Gastrocnemius medialis (tissue), 4 donors: ENCODE results near the gene CRB2. TPM values are rescaled to one million over a fixed set of nuclear protein-coding genes. Genes with fewer than 3 reads are reported as not detected.

Experiments
- ATAC-seq, 2 donors: fragments of 150-250 bp; one replicate each; pipeline ENCODE4 v1.9.1; 2016
- DNase-seq, 2 donors: peaks; one replicate each; pipeline ENCODE4 v3.0.0-alpha.2; 2019
- H3K27ac ChIP-seq, 4 donors: fragments of 200-600 bp; sonication (generic); 1 replicate in 1 of 4; 2 replicates in 3 of 4; pipeline ENCODE4 v1.5.1; 2016 to 2018; ENCODE audit warnings: mild to moderate bottlenecking in 2 of 4, moderate library complexity in 1 of 4
- H3K27me3 ChIP-seq, 3 donors: fragments of 200-600 bp; sonication (generic) in 2 of 3; 1 replicate in 1 of 3; 2 replicates in 2 of 3; pipeline versions ENCODE4 v1.5.1 to v1.6.0; 2016 to 2019; ENCODE audit warnings: mild to moderate bottlenecking in 1 of 3, moderate library complexity in 1 of 3
- H3K36me3 ChIP-seq, 2 donors: fragments of 200-600 bp; sonication (generic) in 1 of 2; one replicate each; pipeline ENCODE4 v1.5.1; 2017 to 2018
- H3K4me1 ChIP-seq, 2 donors: fragments of 200-600 bp; sonication (generic) in 1 of 2; one replicate each; pipeline ENCODE4 v1.5.1; 2016 to 2017; ENCODE audit warnings: mild to moderate bottlenecking in 2 of 2
- H3K4me3 ChIP-seq, 4 donors: fragments of 200-600 bp; sonication (generic) in 3 of 4; 1 replicate in 1 of 4; 2 replicates in 3 of 4; pipeline ENCODE4 v1.5.1; 2016 to 2019; ENCODE audit warnings: mild to moderate bottlenecking in 2 of 4
- H3K9me3 ChIP-seq, 3 donors: fragments of 200-600 bp; sonication (generic) in 2 of 3; 1 replicate in 1 of 3; 2 replicates in 2 of 3; pipeline ENCODE4 v1.5.1; 2016 to 2019
- POLR2A ChIP-seq, 2 donors: fragments of 450-650 bp; IDR thresholded peaks; one replicate each; pipeline ENCODE4 v1.6.1; 2017; ENCODE audit warnings: antibody characterized with exemption in 2 of 2, mild to moderate bottlenecking in 2 of 2, moderate library complexity in 2 of 2
- in situ Hi-C, 4 donors: fragments of 200-750 bp; cut with MboI; loops; one replicate each; pipeline versions ENCODE4 v1.15.0 to v1.8.0; 2017; ENCODE audit warnings: low sequenced_read_pairs in 4 of 4
- intact Hi-C: fragments of 100-400 bp; cut with DNase I; formaldehyde crosslinking; loops from one replicate; pipeline ENCODE4 v1.15.1; 2023; ENCODE audit warnings: low total_unique reads
- total RNA-seq, 4 donors: library from RNA; depleted of rRNA; stranded (reverse); fragments of >200 nt; gene quantifications; one replicate each; pipeline versions ENCODE4 v1.1.0 to v1.2.3, GENCODE V29; 2016
- TF ChIP-seq, protein P1 (sequence below), 5 experiments: fragments of 450-650 bp in 3 of 5; fragments of 200-600 bp in 2 of 5; sonication (generic) in 2 of 5; IDR thresholded peaks in 4 of 5; conservative IDR thresholded peaks in 1 of 5; 1 replicate in 4 of 5; 2 replicates in 1 of 5; pipeline ENCODE4 v1.5.1; 2016 to 2019; ENCODE audit warnings: antibody characterized with exemption in 5 of 5, mild to moderate bottlenecking in 3 of 5, moderate library complexity in 3 of 5

CRB2 gene
- total RNA-seq, 4 donors from 2014 or later, result not detected

GRCh38 chr9:123321616-123322272, 34.3 kb upstream of the CRB2 start:
- in situ Hi-C loops, result no loop called here
- no peak overlapping the region for H3K27ac ChIP-seq
- ATAC-seq, result no peak

DNA sequence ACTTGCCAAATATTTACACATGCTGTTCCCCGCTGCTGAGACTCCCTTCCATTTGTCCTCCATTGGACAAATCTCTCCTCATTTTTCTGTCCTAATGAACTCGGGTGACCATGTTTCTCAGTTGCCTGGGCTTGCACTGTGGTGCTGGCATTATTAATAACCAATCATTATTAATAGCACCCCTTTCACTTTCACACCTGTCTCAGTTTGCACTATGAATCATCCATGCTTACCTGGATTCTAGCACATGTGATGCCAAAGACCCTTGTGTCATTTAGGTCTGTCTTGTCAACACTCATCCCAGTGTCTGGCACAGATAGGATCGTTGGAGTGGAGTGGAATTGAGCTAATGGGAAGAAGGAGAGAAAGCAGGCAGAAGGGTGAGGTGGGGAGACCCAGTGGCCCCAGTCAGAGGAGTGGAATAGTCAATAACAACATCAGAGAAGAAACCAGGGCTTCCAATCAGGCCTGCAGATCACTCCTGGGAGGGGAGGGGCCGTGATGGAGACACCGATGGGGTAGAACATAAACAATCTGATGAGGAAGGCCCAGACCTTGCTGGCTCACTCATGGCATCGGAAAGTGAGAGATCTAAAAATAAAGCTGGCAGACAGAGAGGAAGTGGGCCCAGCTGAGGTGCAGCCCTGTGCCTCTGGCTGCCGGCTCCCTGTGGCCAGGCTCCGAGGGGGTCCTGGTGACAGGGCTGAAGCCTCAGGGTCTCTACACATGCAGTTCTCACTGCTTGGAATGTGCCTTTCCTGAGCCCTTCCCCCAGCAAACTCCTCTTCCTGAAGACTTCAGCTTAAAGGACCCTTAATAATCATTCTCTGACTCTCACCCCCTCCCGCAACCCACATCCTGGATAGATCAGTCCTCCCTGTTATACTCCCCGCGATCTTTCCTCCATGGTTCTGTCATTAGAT, 33.5 kb upstream of the CRB2 start:
- DNase-seq, result no peak
- Histone ChIP-seq H3K4me3 (no peak overlapping the region), H3K4me1 (peaks cover 8 to 13% of the 10 kb centered on the region in 2 donors), H3K27ac (peak overlapping the region in 1 of 4 donors; percentile 23), H3K27me3 (no peaks in the 10 kb centered on the region), H3K9me3 (no peaks in the 10 kb centered on the region), H3K36me3 (no peaks in the 10 kb centered on the region)
- intact Hi-C loops, result no loop called here
- in situ Hi-C loops, result no loop called here
- TF ChIP-seq, protein P1, sequence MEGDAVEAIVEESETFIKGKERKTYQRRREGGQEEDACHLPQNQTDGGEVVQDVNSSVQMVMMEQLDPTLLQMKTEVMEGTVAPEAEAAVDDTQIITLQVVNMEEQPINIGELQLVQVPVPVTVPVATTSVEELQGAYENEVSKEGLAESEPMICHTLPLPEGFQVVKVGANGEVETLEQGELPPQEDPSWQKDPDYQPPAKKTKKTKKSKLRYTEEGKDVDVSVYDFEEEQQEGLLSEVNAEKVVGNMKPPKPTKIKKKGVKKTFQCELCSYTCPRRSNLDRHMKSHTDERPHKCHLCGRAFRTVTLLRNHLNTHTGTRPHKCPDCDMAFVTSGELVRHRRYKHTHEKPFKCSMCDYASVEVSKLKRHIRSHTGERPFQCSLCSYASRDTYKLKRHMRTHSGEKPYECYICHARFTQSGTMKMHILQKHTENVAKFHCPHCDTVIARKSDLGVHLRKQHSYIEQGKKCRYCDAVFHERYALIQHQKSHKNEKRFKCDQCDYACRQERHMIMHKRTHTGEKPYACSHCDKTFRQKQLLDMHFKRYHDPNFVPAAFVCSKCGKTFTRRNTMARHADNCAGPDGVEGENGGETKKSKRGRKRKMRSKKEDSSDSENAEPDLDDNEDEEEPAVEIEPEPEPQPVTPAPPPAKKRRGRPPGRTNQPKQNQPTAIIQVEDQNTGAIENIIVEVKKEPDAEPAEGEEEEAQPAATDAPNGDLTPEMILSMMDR (IDR thresholded peaks at IDR 0.05 in 4 of 5, conservative IDR thresholded peaks at IDR 0.05 in 1 of 5), result no peak
- TF ChIP-seq POLR2A (IDR thresholded peaks at IDR 0.05), result no peak
- no peak for ATAC-seq

More at GRCh38 chr9:123321616-123322272, 34.3 kb upstream of the CRB2 start:
- Histone ChIP-seq H3K27me3 (no peaks in the 10 kb centered on the region), H3K4me3 (no peak overlapping the region), H3K9me3 (no peaks in the 10 kb centered on the region), H3K36me3 (no peaks in the 10 kb centered on the region), H3K4me1 (peaks cover 8 to 13% of the 10 kb centered on the region in 2 donors)
- no peak for TF ChIP-seq POLR2A (IDR thresholded peaks at IDR 0.05)
- TF ChIP-seq, protein P1 (IDR thresholded peaks at IDR 0.05 in 4 of 5, conservative IDR thresholded peaks at IDR 0.05 in 1 of 5), result no peak
- no peak for DNase-seq
- intact Hi-C loops, result no loop called here

DNA sequence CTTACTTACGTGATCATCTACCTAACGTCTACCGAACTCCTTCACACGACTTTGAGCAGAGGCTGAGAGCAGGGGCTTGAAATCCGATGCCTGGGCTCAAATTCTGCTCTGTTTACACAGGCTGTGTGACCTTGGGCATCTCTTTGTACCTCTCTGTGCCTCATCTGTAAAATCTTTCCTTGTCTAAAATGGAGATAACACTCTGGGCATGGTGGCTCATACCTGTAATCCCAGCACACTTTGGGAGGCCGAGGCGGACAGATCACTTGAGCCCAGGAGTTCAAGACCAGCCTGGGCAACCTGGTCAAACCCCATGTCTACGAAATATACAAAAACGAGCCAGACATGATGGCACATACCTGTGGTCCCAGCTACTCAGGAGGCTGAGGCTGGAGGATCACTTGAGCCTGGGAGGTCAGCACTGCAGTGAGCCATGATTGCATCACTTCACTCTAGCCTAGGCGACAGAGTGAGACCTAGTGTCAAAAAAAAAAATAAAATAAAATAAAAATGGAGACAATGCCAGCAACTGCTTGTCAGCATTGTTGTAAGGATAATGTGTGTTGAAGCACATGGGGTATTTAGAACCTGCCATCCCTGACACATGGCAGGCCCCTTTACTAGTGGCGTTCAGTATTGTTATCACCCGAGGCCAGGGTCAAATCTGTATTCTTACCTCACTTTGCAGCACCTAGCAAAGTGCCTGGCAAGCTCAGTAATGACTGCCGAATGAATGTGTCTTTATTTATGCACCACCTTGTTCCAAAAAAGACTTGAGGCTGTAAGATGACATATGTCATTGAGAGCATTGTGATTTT, 32.6 kb upstream of the CRB2 start:
- DNase-seq (no peak), ATAC-seq (no peak)
- Histone ChIP-seq H3K9me3 (no peaks in the 10 kb centered on the region), H3K27ac (peak overlapping the region in 1 of 4 donors; percentile 23), H3K4me1 (peaks cover 8 to 13% of the 10 kb centered on the region in 2 donors), H3K36me3 (no peaks in the 10 kb centered on the region), H3K27me3 (no peaks in the 10 kb centered on the region), H3K4me3 (no peak overlapping the region)
- in situ Hi-C loops, result no loop called here
- intact Hi-C loops, result no loop called here
- no peak for TF ChIP-seq POLR2A (IDR thresholded peaks at IDR 0.05)
- TF ChIP-seq, protein P1 (IDR thresholded peaks at IDR 0.05 in 4 of 5, conservative IDR thresholded peaks at IDR 0.05 in 1 of 5), result no peak

GRCh38 chr9:123324767-123325183, 31.2 kb upstream of the CRB2 start:
- TF ChIP-seq POLR2A (IDR thresholded peaks at IDR 0.05), result no peak
- ATAC-seq (no peak), DNase-seq (no peak)
- Histone ChIP-seq H3K27ac (no peak overlapping the region), H3K9me3 (no peaks in the 10 kb centered on the region), H3K4me3 (no peak overlapping the region), H3K27me3 (no peaks in the 10 kb centered on the region), H3K36me3 (no peaks in the 10 kb centered on the region), H3K4me1 (peaks cover 8 to 13% of the 10 kb centered on the region in 2 donors)
- intact Hi-C loops (no loop called here), in situ Hi-C loops (loop anchor here in 3 of 4 donors (25.0 kb wide), 3 partner anchors 137 to 237 kb away; no protein-coding TSS in a partner anchor)
